GM19395 (cell line): ENCODE data around the gene PDE4D.
"Not testable (repeated sequence)": the region's sequence is repeated elsewhere in the genome, so short reads cannot be mapped to it uniquely, and the experiment has no call there.

ENCODE experiments used
- ATAC-seq: cut with Tn5 transposase; IDR thresholded peaks from one replicate; pipeline ENCODE4 v1.9.1; 2021; ENCODE audit warnings: mild to moderate bottlenecking, moderate library complexity; ENCODE audit not compliant: unreplicated experiment

PDE4D gene

DNA sequence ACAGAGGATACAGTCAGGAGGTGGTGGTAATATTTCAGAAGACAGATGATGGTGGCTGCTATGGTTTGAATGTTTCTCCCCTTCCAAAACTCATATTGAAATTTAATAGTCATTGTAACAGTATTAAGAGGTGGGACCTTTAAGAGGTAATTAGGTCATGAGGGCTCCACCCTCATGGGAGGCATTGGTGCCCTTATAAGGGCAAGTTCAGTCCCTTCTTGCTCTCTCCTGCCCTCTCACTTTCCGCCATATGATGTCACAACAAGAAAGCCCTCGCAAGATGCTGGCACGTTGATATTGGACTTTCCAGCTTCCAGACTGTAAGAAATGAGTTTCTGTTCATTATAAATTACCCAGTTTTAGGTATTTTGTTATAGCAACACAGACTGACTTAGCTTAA is 274.9 kb downstream of the PDE4D start:
- ATAC-seq = no peak

DNA sequence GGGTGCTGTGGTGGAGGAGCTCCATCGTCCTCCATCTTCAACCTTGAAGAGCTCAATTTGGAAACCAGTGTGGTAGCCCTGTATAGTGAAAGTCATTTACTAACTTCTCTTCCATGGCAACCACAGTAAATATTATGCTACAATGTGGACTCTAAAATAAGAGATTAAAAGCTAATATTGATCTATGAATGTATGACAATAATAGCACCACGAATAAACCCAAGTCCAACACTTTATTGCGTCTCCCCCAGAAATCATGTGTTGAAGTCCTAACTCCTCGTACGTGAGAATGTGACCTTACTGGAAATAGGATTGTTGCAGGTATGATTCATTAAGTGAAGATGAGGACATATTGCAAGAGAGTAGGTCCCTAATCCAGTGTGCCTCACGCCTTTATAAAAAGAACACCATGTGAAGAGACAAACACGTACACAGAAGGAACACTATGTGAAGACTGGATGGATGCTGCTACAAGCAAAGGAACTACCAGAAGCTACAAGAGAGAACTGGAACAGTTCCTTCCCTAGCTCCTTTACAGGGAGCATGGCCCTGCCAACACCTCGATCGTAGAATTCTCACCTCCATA is 276.2 kb downstream of the PDE4D start:
- no peak for ATAC-seq

DNA sequence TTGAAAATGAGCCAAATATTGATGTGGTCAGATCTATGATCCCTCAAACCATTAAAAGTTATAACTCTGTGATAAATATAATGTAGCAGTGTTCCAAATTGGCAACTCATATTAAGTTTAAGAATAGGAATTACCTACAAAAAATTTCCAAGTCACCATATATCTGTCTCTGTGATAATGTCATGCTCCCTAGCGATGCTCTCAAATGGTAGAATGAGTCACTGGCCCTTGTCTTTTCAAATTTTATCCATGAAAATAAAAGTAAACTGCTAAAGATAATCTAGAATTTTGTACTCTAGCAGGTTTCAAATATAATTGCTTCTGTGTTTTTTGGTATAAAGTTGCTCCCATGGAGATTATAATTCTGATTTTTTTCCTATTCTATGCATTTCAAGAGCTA is 277.1 kb downstream of the PDE4D start:
- ATAC-seq = no peak

DNA sequence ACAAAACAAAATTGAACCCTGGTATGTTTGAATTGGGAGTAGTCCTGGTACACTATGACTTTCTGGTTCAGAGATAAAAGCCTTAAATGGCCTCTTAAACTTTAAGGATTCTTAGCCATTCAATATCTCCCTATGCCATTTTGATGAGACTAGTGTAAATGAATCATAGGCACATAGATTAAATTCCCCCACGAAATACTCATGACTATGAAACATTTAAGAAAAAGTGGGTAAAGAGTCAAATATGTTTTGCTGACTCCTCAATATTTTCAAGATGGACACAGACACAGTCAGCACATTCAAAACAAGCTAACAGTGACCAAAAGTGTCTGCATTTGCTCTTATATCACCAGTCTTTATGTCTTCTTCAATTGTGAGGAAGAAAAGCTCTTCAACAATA is 278.3 kb downstream of the PDE4D start:
- ATAC-seq = no peak

DNA sequence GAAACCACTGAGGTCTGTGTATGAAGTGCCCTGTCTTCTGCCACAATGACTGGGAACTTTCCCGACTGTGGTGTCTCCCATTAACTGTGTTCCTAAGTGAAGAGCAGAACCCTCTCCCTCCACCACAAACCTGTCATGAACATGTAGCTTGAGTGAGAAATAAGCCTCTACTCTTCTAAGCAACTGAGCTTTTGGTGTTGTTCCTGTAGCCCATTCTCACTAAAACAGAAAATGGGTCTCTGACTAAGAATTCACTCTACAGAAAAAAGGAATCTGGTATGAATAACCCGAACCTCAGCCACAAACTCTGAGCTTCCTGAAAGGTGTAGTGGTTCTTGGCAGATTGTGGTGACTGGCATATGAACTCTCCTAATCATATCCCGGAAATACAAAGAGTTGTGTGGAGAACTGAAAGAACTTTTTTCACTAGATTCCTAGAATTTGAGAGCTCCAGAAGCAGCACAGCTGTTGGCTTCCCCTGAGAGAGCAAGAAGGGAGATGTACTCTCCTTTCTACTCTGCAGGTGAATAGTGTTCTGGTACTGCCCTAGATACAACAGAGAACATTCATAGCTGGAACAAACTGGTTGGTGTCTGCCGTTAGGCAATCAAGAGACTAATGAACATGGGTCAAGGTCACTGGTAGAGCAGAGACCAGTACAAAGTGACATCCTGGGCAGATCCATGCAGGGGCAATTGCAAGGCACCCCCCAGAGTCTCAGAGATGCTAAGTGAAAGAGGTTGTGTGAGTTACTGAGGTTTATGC is 283.8 kb downstream of the PDE4D start:
- peak; percentile 55 for ATAC-seq

DNA sequence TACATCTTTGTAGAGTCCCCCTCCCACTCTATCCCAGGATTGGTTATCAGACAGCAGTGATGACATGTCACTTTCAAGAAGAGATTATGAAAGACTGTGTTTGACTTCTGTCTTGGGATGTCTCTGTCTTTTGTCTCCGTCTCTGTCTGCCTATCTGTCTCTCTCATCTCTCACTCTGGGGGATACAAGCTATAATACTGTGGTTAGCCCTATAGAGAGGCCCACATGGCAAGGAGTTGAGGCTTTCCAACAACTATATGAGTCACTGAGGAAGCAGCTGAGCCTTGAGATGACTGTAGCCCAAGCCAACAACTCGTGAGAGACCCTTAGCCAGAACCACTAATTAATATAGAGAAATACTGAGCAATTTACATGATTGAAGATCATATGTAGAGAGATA is 284.8 kb downstream of the PDE4D start:
- peak; percentile 66 for ATAC-seq

DNA sequence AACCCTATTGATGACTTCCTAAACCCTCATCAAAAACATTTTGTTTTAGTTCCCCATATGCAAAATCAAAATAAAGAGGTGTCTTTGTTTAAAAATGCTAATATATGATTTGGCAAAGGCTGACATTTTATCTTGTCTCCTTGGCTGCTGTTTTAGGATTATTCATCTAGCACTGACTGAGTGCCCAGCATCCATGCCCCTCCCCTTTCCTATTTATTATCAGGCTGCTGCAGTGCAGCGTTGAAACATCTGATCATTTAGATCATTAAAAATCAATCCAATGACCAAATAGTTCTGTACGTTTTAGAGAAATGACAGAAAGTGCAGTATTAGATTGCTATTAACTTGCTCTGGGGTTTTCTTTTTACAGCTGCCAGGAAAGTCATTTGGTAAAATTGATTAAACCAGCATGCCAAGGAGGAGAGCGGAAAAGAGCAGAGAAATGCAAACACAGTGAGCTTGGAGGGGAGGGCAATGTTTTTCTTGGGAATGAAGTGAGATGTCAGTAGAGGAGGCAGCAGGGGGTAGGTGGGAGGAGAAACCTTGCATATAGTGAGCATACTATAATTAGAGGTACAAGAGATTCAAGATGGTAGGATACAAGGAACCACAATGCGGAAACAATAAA is 286.3 kb downstream of the PDE4D start:
- no peak for ATAC-seq

DNA sequence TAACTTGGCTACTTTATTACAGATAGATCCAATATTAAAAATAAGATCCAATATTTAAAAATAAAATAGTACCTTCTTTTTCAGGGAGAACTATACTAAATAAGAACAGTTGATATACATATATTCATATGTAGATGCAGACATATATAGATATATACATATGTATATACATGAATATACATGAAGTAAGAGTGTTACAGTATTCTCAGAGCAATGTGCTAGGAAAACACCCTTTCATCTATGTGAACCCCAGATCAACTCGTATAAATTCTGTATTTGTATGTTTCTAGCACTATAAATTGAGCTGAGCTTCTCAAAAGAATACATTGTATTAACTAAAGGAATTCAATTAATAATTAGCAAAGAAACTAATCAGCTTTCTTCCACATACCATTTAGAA is 287.6 kb downstream of the PDE4D start:
- ATAC-seq = no peak

DNA sequence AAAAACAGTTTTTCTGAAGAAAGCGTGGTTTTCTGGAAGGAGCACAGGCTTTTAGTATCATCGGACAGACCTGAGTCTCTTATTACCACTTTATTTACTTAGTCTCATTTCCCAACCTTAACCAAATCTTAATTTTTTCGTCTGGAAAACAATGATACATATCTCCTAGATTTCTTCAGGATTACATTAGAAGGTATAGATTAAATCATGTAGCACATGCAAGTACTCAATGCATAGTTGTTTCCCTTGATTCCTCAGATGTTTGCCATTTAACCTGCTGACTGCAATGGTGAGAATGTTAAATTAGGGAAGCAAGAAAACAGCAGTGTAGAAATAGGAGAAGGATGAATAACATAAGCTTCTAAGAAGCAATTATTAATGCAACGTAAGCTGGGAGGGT is 289.4 kb downstream of the PDE4D start:
- ATAC-seq = no peak

DNA sequence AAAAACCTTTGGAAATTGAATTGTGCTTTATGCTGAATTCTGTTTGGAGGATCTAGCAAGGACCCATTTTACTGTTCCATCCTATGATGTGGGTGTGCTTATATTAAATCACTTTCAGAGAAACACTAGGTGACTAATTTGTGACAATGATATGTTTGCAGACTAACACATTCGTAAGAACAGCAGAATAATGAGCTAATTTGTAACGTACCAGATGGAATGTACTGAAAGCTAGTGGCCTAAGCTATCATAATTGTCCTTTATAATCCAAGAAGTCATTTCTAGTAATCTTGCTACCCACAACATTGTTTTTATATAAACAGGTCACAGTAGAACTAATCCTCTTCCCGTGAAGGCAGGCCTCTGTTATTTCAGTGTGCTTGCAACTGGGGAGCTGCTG is 292.5 kb downstream of the PDE4D start:
- no peak for ATAC-seq

DNA sequence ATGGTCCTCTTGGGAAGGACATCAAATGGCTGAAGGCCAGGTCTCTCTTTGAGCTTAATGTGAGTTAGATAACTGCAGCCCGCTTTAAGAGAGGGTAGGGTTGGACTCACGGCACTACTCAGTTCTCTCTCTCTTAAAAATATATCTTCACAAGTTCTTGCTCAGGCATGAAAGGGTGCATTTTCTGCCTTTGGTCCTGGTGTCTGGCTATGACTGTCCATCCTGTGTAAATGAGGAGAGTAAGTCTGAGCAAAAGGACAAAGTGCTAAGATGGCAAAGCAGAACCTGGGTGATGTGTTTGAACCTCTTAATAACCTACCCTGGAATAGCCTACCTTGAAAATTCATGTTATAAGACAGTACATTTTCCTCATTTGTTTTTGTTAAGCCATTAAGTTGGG is 293.4 kb downstream of the PDE4D start:
- ATAC-seq = no peak

DNA sequence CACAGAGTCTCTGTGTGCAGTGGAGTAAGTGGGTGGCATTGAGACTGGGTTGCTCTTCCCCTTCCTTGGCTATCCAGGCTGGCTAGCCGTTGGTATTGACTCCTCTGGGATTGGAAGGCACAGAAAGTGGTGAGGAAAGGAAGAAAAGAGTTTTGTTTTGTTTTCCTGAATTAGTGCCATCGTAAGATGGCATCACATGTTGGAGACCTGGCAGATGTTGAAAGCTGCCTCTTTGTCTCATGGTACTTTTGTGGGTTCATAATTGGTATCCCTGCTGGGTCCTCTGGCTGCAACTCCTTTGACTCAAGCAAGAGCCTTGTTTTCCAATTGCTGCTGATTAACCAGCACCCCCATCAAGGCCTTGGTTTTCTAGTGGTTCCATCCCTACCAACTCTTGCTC is 293.8 kb downstream of the PDE4D start:
- ATAC-seq = no peak

DNA sequence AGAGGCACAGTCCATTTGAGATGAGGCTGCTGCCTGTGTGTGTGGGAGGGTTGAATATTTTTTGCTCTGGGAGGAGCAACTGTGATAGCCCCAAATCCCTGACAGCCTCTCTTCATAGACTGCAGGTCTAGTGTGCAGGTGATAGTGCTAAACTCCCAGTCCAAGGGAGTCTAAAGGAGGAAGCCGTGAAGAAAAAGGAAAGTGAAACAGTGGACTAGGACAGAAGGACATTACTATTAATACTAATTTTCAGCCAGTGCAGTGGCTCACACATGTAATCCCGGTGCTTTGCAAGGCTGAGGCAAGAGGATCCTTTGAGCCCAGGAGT is 295.0 kb downstream of the PDE4D start:
- ATAC-seq = peak; percentile 71

DNA sequence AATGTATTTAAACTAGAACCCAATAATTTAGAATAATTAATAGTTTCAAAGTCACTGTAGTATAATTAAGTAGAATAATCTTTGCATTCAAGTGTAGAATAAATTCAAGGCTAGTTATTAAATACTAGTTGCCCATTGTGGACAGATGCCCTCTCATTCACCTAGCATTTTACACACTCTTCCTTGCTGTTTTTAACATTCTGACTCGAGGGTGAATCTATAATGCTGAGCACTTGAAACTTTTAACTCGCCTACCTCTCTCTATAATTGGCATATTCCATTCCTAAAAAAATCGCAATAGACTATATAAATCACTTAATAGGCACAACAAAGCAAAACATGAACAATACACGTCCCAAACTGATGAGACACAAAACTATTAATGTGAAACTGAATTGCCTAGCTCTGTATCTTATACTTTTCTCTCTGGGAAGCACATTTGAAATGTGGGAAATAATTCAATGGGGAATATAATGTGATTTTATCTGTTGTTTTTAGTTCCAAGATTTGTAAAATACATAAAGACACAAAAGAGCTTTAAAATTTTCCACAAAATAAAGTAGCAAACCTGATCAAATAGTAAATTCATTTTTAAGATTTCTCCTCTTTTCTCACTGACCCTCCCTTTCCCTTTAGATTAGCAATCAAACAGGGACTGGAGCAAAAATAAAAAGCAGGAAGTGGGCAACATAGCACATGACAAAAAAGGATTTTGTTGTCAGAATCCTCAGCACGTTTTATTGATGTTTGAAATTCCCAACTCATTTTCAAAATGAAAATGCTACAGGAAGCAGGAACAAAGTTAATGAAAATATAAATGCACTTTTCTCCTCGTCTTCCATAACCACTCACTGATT is 295.6 kb downstream of the PDE4D start:
- ATAC-seq = peak; percentile 7

DNA sequence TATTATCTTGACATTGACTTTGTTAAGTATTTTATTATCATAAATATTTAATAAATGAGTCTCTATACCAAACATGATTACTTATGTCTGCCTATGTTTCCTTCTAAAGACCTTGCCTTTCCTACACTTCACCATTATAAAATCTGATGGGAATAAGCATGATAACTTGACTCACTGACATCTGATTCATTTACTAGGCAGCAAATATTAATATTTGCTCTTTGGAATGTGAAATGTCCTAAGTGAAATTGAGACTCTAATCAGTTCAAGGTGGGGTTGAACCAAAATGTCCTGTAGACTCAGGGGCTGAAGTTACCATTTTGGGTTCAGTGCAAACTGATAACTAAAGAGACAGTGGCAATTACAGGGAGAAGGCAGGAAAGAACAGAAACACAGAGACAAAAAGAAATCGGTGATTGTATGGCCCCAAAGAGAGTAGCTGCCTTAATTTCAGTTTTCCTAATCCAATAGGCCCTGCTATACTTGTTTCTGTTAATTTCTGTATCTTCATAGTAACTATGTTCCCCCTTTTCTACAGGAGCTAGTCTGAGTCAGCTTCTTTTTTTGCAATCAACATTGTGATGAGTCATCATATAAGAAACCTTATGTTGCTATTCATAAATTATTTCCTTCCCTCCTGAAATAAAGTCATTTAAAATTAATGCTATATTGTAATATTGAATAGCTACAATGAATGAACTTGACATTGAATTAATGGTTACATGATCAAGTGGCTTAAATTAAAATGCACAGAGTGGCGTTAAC is 296.8 kb downstream of the PDE4D start:
- ATAC-seq = no peak

DNA sequence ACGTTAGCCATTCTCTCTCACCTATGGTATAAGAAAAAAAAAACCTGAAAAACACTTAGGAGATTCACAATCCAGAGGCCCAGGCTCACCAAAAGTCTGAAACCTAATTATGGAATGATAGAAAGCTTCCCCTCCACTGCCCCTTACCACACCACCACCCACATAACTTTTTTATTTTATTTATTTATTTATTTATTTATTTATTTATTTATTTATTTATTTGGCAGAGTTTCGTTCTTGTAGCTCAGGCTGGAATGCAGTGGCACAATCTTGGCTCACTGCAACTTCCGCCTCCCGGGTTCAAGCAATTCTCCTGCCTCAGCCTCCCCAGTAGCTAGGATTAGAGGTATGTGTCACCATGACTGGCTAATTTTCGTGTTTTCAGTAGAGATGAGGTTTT is 299.4 kb downstream of the PDE4D start:
- not testable (repeated sequence) for ATAC-seq

DNA sequence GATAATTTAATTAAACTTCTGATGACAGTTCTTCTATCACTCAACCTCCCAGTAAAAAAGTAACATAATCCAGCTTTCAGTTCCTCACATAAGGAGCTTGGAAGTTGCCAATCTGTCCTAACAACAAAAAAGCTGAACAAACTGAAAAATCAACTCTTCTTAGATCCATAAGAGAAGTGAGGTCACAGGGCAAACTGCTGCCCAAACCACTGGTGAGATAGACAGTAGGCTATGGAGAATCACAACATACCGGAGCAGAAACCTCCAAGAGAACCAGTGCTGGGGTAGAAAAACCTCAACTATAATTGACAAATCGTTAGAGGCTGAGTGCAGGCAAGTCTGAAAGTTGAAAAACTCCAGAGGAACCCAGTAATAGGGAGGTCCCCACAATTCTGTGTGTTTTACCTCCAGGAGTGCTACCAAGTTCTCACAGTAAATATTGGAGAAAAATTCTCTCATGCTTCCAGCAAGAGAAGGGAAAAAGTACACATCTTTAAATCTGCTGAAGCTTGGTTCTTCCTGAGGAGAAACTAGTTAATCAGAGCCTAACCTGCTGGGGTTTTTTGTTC is 300.0 kb downstream of the PDE4D start:
- no peak for ATAC-seq

DNA sequence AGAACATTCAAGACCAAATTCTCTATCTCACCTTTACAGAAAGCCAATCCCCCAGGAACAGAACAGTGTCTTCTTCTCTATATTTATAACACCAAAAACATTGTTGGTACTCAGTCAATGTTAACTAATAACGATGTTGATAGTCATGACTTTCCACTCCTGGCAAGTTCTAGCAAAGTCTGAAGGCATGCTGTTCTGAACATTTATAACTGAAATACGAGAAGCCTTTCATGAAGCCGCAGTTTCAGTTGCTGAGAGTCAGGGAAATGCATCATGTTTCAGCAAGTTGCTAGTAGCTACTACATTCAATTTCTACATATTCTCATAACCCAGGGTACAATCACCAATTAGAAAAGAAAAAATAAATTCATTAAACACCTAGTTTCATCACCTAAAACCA is 301.4 kb downstream of the PDE4D start:
- no peak for ATAC-seq

DNA sequence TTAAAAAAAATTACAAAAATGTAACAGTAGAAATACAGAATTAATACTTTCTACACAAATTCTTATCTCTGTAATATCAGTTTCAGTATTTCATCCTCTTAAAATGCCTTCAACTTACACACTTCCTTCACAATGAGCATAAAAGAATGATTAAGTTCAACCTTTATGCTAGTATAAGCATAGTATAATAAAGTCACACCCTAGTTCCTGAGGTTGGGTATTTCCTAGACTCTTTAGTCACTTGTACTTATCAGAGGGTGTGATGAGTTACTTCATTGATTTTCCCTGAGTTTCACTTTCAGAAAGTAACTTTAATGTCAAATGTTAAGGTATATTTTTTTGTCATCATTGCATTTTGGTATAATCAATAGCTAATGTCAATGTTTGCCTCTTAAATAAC is 302.4 kb downstream of the PDE4D start:
- peak; percentile 79 for ATAC-seq

DNA sequence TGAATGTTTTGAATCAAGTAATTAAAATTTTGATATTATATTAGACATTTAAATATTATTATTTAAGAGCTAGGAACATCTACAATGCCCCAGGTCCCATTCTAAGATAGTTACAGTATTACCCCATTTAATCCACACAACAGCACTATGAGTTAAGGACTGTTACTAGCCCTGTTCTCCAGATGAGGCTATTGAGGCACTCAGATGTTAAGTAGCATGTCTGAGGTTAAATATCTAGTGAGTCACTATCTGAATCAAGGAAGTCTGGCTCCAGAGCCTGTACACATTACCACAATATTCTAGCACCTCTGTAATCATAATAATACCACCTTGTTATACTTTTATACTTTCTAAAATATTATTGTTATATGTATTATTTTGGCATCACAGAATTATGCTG is 304.6 kb downstream of the PDE4D start:
- no peak for ATAC-seq
